Ramos (cell line): Measurements from ENCODE around the gene ULK4.
"Not testable (repeated sequence)": the region's sequence is repeated elsewhere in the genome, so short reads cannot be mapped to it uniquely, and the experiment has no call there.

Experiments
- in situ Hi-C: fragments of 300-500 bp; cut with MboI; formaldehyde crosslinking; loops from one replicate; pipeline ENCODE4 v1.14.3; 2022; ENCODE audit warnings: low sequenced_read_pairs; ENCODE audit not compliant: unreplicated experiment

The ULK4 gene

DNA sequence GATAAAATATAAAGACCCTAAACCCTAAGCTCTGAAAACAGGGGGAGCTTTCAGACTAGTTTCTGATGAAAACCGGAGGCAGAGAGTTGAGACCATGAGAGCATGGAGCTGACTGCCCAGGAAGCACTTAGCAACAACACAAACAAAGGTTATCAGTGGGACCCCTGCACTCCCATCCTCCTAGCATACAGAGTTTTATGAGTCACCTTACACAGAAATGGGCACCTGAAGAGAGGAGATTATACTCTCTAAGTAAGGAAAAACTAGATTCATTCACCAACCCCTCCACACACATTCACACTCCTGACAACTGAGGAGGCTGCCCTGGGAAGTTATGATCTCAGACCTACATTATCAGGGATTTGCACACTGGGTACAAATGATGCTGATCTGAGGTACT, 261.7 kb downstream of the ULK4 start:
- in situ Hi-C loops: no loop called here

DNA sequence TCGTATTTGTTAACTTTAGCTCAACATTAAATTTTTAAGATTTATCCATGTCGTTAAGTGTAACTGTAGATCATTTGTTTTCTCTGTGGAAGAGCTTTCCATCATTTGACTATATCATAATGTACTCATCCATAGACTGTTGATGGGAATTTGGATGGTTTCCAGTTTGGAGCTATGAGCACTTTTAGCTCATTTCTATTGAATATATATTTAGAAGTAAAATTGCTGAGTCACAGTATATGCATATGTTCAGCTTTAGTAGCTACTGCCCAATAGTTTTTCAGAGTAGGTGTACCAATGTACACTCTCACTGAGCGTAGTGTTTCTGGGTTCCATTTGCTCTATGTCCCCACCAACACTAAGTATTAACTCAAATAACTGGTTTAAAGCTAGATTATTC, 263.0 kb downstream of the ULK4 start:
- in situ Hi-C loops: no loop called here

DNA sequence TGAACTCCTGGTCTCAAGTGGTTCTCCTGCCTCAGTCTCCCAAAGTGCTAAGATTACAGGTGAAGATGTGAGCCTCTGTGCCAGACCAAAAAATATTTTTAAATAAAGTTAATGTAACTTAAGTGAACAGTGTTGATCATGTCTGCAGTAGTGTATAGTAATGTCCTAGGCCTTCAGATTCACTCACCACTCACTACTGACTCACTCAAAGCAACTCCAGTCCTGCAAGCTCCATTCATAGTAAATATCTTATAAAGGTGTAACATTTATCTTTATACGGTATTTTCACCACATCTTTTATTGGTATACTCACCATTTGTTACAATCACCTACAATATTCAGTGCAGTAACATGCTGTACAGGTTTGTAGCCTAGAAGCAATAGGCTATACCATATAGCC, 264.2 kb downstream of the ULK4 start:
- in situ Hi-C loops: no loop called here

DNA sequence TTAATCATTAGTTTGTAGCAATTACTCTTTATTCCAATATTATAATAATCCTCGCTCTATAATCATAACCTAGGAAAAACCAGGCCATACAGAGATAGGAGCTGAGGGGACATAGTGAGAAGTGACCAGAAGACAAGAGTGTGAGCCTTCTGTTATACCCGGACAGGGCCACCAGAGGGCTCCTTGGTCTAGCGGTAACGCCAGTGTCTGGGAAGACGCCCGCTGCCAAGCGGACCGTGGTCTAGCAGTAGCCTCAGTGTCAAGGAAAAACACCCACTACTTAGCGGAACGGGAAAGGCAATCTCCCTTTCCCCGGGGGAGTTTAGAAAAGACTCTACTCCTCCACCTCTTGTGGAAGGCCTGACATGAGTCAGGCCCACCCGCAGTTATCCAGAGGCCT, 266.1 kb downstream of the ULK4 start:
- in situ Hi-C loops: not testable (repeated sequence)

DNA sequence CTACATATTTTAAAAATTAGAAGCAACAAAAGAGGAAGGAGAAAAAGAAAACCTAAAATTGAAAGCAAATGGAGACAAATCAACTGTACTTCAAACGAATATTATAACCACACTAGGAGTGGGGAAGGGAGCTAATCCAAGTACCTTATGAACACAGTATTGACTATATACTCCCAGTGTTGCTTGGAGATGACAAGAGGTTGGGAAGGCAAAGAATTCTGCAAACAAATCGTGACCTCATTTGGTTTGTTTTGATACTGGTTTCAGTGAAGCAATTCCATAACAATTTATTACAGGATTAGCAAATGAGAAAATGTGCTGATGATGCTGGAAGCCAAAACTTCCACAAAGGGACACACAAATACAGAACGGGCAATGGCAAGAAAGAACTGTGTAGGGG, 268.1 kb downstream of the ULK4 start:
- in situ Hi-C loops: no loop called here

DNA sequence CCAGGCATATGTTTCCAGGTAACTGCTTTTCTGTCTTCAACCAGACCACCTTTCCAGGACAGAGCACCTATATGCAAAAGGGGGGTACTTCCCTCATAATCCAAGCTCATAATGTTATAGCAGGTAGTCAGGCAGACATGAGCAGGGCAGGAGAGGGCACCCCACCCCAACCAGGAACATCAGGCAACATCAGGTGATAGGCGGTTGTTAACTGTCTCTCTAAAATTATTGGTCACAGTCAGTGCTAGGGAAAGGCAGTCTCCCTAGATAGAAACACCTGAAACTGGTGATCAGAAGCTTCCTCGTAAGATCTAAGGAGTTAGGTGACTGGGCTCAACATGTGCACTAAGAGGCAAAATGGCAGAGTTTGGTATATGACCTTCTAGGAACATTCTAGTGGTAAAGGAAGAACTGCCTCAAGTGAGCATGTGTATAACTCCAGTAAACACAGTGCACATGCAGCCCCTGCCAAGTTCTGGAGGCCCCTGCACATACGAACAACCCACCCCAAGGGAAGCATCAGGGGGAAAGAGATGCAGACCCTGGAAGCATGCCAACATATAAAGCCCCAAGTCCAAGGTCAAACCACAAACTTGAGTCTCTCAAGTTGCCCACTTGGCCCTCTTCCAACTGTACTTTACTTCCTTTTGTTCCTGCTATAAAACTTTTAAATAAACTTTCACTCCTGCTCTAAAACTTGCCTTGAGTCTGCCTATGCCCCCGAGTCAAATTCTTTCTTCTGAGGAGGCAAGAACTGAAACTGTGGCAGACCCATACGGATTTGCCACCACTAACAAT, 270.9 kb downstream of the ULK4 start:
- in situ Hi-C loops: no loop called here

DNA sequence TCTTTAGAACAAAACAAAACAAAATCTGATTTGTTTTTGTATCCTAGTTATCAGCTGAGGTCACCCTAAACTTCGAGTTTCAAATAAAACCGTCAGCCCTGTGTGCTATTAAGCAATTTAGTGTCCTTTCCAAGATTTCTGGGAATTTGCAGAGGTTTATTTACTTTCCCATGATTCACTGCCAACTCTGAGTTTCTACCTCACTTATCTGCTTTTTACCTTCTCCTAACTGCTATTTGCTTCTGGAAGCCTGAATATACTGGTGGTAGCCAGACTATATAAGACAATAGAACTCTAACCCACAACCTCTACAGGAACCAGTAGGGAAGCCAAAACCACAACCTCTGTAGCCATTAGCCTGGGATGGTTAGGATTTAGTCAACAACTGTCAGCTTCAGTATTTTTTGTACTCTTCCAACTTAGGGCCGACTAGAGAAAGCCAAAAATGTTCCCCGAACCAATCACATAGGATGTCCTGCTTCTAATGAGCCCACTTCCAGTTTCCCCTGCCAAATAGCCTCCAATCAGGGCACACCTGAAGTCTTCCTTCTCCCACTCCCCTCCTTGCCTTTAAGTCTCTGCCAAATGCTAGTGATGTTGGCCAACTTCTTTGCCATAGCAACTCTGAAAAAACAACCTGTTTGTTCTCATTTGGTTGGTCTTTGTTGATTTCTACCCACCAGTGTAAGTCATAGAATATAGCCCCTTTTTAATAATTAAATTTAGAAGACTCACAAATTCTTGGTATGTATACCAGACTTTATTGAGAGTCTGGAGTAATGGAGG, 273.1 kb downstream of the ULK4 start:
- in situ Hi-C loops: no loop called here

DNA sequence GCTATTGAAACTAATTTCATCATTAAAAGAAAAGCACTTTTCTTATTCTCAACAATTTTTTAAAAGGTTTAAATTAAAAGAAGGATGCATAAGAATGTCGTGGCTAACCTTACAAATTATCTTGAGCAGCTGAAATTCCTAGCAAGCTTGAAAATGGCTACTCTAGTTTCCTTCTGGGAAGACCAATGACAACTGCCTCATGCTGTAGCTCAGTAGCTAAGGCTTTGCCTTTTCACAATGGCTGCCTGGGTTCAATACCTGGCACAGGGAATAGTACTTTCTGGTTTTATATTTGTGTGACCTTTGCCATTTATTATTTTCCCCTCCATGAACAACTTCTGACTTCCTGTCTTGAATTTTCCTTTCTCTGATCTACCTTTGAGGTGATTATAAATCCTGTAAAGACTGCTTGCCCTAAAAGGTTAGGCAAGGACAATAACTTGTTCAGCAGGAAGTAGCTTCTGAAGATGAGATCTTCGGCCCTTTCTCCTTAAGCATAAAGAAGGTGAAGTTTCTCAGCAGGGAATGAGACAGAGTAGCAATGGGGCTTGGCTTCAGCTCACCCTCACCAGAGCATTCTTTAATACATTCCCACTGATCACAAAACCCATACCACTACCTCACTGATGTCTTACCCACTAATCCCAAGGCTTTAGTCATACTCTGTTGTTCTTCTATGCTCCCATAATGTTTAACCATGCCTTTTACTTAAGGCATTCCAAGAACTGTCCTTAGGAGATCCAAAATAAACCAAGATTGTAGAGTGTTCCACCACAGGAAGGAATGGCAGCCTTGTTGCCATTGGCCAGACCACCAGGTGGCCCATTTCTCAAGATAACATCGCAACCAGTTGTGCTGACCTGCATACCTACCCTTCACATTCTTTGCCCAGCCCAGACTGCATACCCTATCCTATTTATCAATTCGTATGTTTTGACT, 276.8 kb downstream of the ULK4 start:
- in situ Hi-C loops: no loop called here

DNA sequence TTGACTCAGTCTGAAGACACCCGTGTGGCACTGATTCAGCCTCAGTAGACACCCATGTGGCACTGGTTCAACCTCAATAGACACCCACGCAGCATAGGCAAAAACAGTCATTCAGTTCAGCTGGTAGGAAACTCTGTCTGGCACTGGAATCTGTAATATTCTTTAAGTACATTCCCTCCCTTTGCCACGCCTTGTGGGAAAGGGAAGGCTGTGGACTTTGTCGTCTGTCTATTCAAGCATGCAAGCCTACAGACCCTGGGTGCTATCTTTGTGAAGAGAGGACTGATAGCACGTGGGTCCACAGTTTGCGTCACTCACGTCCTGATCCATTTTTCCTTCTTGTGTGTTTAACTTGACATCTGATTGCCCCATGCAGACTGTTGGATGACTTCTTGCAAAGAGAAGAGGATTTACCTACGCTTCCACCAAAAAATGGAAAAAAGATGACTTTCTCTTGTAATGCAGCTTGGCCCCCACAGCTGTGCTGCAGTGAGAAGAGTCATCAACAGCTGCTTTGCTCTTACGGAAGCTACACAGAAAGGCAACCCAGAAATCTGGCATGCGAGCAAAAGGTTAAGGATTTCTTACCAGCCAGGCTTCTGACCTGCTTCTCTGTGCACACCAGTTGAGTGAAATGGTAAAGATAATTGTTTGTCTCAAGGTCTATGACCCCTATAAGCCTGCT, 278.1 kb downstream of the ULK4 start:
- in situ Hi-C loops: no loop called here

DNA sequence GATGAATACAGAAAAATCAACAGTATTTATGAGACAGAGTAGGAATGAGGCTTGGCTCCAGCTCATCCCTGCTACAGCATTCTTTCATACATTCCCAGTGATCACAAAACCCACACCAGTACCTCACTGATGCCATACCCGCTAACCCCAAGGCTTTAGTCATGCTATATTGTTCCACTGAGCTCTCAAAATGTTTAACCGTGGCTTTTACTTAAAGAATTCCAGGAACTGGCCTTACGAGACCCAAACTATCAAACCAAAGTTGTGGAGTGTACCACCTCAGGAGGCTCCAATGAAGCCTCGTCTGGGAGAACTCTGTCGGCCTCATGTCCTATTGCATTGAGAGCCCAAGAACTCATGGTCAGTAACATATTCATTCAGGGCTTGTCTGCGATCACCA, 278.9 kb downstream of the ULK4 start:
- in situ Hi-C loops: no loop called here

DNA sequence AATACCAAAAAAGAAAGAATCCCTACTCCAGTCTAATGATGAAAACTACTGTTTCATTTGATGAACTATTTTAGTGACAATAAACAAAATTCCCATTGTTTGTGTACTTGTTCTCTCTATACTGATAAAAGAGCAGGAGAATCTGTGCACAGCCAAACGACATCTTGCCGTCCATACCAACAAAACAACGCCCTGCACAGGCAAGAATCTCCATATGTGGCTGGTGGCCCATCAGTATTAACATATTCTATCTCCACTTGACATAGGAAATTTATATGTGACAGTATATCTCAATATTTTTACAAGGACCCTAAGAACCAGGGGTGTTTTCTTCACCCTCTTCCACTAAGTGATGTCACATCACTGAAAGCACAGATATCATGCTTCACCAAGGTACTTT, 279.5 kb downstream of the ULK4 start:
- in situ Hi-C loops: no loop called here

DNA sequence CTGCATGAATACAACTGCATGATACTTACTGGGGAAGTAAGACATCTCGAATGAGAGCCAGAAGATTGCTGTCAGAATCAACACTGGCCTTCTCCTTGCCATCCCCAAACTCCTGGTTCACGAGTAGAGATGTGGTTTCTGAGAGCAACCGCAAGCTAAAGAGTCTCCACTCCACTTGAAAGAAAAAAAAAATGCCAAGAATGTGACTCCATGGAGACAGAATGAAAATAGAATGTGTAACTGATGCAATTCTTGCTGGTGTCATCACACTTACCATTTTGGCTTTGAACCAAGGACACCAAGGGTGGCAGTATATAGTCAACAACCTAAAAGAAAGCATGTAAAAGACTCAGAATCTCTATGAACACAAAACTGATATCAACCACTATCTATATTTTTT, 280.4 kb downstream of the ULK4 start:
- in situ Hi-C loops: no loop called here

DNA sequence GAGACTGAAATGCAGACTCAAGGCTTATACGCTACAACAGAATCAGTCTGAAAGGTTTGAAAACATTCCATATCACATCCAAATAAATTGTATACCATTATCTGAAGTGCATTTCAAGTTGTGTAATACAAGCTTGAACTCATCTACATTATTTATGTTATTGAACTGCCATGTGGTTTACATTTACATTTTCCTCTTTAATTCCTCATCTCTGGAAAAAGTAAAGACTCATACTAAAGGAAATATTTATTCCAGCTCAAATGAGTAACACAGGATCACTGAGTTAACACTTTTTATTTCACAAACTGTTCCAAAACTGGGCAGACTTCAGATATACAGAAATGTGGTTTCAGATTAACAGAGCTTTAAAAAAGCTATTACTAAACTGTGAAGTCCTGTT, 282.5 kb downstream of the ULK4 start:
- in situ Hi-C loops: no loop called here

DNA sequence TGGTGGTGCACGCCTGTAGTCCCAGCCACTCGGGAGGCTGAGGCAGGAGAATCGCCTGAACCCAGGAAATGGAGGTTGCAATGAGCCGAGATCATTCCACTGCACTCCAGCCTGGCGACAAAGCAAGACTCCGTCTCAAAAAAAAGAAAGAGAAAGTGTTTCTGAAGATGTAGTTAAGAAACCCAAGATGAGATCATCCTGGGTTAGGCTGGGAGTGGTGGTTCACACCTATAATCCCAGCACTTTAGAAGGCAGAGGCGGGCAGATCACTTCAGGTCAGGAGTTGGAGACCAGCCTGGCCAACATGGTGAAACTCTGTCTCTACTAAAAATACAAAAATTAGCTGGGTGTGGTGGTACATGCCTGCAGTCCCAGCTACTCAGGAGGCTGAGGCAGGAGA, 286.8 kb downstream of the ULK4 start:
- in situ Hi-C loops: not testable (repeated sequence)

DNA sequence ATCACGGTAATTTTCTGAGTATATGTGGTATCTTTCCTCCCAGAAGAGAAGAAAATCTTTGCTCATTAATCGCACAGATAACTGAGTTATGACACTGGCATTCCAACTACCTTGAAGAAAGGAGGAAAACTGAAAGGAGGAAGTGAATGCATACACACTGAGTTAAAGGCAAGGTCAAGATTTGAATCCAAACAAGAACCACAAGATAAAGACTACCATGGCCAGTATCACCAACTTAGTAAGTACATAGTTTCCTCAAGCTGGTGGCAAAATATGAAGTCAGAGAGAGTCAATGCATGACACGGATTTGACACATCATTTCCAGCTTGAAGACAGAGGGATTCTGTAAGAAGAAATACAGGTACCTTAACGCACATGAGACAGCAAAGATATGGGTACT, 287.5 kb downstream of the ULK4 start:
- in situ Hi-C loops: no loop called here

DNA sequence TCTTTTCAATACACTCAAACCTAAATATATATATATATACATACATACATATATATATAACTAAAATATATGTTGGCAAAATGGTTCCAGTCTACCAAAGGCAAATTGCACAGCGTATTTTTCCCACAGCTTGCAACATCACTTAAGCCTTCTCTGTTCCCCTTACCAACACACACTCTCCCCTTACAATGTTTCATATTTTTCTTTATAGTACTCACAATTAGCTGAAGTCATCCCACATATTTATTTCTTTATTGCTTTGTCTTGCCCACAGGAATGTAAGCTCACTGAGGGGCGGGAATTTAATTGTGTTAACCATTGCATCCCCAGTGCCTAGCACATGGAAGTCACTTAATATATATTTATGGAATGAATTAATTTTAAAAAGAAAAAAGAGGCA, 288.3 kb downstream of the ULK4 start:
- in situ Hi-C loops: no loop called here

DNA sequence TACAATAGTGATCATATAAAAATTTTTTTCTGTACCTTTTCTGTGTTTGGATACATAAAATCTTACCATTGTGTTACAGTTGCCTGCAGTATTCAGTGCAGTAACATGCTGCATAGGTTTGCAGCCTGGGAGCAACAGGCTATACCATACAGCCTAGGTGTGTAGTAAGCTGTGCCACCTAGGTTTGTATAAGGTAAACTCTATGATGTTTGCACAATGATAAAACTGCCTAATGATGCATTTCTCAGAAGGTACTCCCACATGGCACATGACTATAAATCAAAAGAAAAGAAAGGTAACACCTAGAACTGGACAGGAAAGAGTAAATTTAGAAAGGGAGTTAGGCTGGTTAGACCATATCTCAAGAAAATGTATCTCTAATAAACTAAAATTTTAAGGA, 293.5 kb downstream of the ULK4 start:
- in situ Hi-C loops: no loop called here

DNA sequence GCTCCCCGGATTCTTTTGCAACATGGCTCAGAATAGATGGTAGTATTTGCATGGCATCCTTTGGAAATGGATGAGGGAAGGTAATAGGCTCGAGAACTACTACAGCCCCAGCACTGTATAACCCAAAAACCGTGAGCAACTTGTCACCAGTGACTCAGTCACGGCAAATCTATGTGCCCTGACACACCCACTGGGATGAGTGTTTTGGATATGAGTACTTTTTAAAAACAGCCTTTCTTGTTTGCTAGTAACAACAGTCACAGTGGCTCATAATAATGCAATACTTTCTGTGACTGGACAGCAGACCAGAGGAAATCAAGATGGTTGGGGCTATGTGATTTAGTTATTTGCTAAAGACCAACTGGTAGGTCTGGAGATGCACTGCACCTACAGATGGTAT, 299.6 kb downstream of the ULK4 start:
- in situ Hi-C loops: no loop called here

DNA sequence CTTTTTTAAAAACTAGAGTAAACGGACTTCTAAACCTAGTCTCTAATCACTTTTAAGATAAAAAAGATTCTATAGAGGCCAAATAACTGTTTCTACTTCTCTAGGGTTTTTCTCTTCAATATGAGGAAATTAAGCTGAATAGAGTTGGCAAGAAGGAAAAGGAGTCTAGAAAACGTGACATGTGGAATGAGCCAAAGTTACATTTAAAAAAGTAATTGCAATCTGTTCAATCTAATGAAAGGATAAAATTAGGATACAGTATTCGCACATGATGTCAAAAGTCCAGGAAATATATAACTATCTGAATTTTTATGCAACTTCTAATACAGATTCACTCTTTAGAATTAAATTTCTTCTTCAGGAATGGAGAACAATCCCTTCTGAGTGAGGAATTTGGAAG, 300.1 kb downstream of the ULK4 start:
- in situ Hi-C loops: no loop called here

DNA sequence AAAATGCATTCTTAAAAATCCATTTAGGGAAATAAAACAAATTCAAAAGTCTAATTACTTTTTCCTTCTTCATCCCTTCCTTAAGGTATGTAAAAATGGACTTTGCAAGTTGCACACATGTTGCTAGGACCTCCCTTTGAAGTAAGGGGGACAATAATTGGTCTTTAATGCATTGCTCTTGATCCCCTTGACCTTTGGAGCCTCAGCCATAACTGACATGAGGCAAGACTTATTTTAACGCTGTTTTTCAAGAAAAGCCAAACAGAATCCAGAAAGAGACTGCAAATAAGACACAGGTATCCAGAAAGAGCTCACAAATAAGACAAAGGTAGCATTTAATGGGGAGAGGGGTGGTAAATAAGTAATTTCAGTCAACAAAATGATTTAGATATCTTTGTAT, 301.4 kb downstream of the ULK4 start:
- in situ Hi-C loops: no loop called here
